ENCODE results near the gene UBE2V1.
"Not testable (repeated sequence)": the region's sequence is repeated elsewhere in the genome, so short reads cannot be mapped to it uniquely, and the experiment has no call there.

UBE2V1 gene

DNA sequence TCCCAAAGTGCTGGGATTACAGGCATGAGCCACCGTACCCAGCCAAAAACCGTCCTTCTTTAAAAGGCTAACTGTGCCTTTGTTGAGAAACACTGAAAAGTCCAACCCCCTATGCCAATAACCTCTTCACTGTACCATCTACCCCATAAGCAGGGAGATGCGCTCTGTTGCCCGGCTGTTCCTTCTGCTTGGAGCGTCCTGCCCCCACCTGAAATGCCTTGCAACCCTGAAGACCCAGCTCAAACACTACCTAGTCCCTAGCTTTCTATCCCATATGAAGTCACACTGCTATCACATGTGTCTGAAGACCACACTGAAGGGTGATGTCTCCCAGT lies 27.8 kb downstream of the UBE2V1 start:
- Histone ChIP-seq H2AFZ (ENCODE audit: low read length) (no peak overlapping the region), H3K4me1 (ENCODE audit: low read length) (peaks cover 7% of the 10 kb centered on the region), H3K27me3 (replicated peaks; ENCODE audit: insufficient read depth, low read length) (no peaks in the 10 kb centered on the region), H3K9ac (ENCODE audit: low read length) (no peak overlapping the region), H3K79me2 (ENCODE audit: low read length) (peaks cover 23% of the 10 kb centered on the region), H3K36me3 (replicated peaks; ENCODE audit: insufficient read depth, low read length) (no peaks in the 10 kb centered on the region), H3K9me3 (replicated peaks; ENCODE audit: insufficient read depth, low read length) (no peaks in the 10 kb centered on the region), H4K20me1 (ENCODE audit: insufficient read depth, low read length) (peaks cover 4% of the 10 kb centered on the region; the same call in 1 of the 2 replicates), H3K9me2 (replicated peaks; ENCODE audit: insufficient read depth, low read length) (no peaks in the 10 kb centered on the region), H3K4me3 (ENCODE audit: low read length) (no peak overlapping the region), H3F3A (ENCODE audit: insufficient read depth, low read length) (no peaks in the 10 kb centered on the region), H3K4me2 (ENCODE audit: low read depth, low read length) (no peak overlapping the region; the same call in 1 of the 2 replicates), H3K27ac (ENCODE audit: low read length) (no peak overlapping the region)
- TF ChIP-seq, protein P1, sequence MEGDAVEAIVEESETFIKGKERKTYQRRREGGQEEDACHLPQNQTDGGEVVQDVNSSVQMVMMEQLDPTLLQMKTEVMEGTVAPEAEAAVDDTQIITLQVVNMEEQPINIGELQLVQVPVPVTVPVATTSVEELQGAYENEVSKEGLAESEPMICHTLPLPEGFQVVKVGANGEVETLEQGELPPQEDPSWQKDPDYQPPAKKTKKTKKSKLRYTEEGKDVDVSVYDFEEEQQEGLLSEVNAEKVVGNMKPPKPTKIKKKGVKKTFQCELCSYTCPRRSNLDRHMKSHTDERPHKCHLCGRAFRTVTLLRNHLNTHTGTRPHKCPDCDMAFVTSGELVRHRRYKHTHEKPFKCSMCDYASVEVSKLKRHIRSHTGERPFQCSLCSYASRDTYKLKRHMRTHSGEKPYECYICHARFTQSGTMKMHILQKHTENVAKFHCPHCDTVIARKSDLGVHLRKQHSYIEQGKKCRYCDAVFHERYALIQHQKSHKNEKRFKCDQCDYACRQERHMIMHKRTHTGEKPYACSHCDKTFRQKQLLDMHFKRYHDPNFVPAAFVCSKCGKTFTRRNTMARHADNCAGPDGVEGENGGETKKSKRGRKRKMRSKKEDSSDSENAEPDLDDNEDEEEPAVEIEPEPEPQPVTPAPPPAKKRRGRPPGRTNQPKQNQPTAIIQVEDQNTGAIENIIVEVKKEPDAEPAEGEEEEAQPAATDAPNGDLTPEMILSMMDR (IDR thresholded peaks at IDR 0.05; ENCODE audit: low read length), result no peak
- TF ChIP-seq EZH2phosphoT487 (IDR thresholded peaks at IDR 0.05; ENCODE audit: low read length) (no peak), EZH2 (optimal IDR thresholded peaks at IDR 0.05; ENCODE audit: low read depth, low read length) (no peak)
- DNase-seq, result no peak

- Histone ChIP-seq H3F3A (ENCODE audit: insufficient read depth, low read length) (no peaks in the 10 kb centered on the region), H4K20me1 (ENCODE audit: insufficient read depth, low read length) (peaks cover 4% of the 10 kb centered on the region; the same call in 1 of the 2 replicates), H3K9ac (ENCODE audit: low read length) (no peak overlapping the region)
Measured at GRCh38 chr20:50083034-50083433, 29.9 kb downstream of the UBE2V1 start.

GRCh38 chr20:50082056-50082455 lies 30.9 kb downstream of the UBE2V1 start:
- not testable (repeated sequence) for H3K9ac ChIP-seq (ENCODE audit: low read length); H3K36me3 ChIP-seq (replicated peaks; ENCODE audit: insufficient read depth, low read length); H3K79me2 ChIP-seq (ENCODE audit: low read length); H3F3A ChIP-seq (ENCODE audit: insufficient read depth, low read length); H3K27me3 ChIP-seq (replicated peaks; ENCODE audit: insufficient read depth, low read length); H3K9me3 ChIP-seq (replicated peaks; ENCODE audit: insufficient read depth, low read length); DNase-seq; H3K9me2 ChIP-seq (replicated peaks; ENCODE audit: insufficient read depth, low read length); H3K27ac ChIP-seq (ENCODE audit: low read length); H3K4me2 ChIP-seq (ENCODE audit: low read depth, low read length); H3K4me3 ChIP-seq (ENCODE audit: low read length); H4K20me1 ChIP-seq (ENCODE audit: insufficient read depth, low read length); H3K4me1 ChIP-seq (ENCODE audit: low read length); H2AFZ ChIP-seq (ENCODE audit: low read length)

More at GRCh38 chr20:50083034-50083433, 29.9 kb downstream of the UBE2V1 start:
- Histone ChIP-seq H3K4me3 (ENCODE audit: low read length) (no peak overlapping the region), H3K4me1 (ENCODE audit: low read length) (peaks cover 7% of the 10 kb centered on the region), H2AFZ (ENCODE audit: low read length) (no peak overlapping the region), H3K79me2 (ENCODE audit: low read length) (peaks cover 12% of the 10 kb centered on the region), H3K4me2 (ENCODE audit: low read depth, low read length) (no peak overlapping the region), H3K36me3 (replicated peaks; ENCODE audit: insufficient read depth, low read length) (no peaks in the 10 kb centered on the region), H3K27ac (ENCODE audit: low read length) (no peak overlapping the region), H3K9me2 (replicated peaks; ENCODE audit: insufficient read depth, low read length) (no peaks in the 10 kb centered on the region), H3K27me3 (replicated peaks; ENCODE audit: insufficient read depth, low read length) (no peaks in the 10 kb centered on the region), H3K9me3 (replicated peaks; ENCODE audit: insufficient read depth, low read length) (no peaks in the 10 kb centered on the region)
- no peak for DNase-seq
- TF ChIP-seq, protein P1 (IDR thresholded peaks at IDR 0.05; ENCODE audit: low read length), result no peak
- TF ChIP-seq EZH2 (optimal IDR thresholded peaks at IDR 0.05; ENCODE audit: low read depth, low read length) (no peak), EZH2phosphoT487 (IDR thresholded peaks at IDR 0.05; ENCODE audit: low read length) (no peak)

DNA sequence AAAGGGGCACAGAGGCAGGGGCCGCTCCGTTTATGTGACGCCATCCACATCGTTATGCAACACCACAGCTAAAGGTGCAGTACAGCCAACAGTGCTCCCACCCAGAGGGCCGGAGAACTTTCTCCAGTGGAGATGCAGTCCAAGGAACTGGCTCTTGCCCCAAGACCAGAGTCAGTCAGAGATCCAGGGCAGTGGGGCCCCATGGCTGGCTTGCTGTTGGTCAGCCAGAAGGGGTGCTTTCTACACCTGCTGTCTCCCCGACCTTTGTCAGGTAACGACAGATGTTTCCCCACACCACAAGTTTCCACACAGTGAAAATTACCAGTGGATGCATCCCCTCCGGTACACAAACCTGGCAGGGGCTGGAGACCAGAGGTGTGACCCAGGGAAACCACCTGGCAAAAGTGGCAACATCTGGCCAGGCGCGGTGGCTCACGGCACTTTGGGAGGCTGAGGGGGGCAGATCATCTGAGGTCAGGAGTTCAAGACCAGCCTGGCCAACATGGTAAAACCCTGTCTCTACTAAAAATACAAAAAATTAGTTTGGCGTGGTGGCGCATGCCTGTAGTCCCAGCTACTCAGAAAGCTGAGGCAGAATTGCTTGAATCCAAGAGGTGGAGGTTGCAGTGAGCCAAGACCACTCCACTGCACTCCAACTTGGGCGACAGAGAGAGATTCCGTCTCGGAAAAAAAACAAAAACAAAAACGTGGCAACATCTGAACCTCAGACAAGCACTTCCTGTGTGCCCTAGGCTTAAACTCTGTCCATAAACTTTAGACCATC lies 34.9 kb downstream of the UBE2V1 start:
- Histone ChIP-seq H3K27ac (ENCODE audit: low read length) (no peak overlapping the region), H3K9ac (ENCODE audit: low read length) (no peak overlapping the region)

More for the DNA sequence above, 34.9 kb downstream of the UBE2V1 start:
- H3K36me3 ChIP-seq (replicated peaks; ENCODE audit: insufficient read depth, low read length), result no peaks in the 10 kb centered on the region
- no peak overlapping the region for H2AFZ ChIP-seq (ENCODE audit: low read length)
- no peaks in the 10 kb centered on the region for H3K27me3 ChIP-seq (replicated peaks; ENCODE audit: insufficient read depth, low read length)
- no peaks in the 10 kb centered on the region for H3K9me3 ChIP-seq (replicated peaks; ENCODE audit: insufficient read depth, low read length)
- H3K9me2 ChIP-seq (replicated peaks; ENCODE audit: insufficient read depth, low read length), result no peaks in the 10 kb centered on the region
- TF ChIP-seq EZH2 (optimal IDR thresholded peaks at IDR 0.05; ENCODE audit: low read depth, low read length), result no peak
- TF ChIP-seq, protein P1 (IDR thresholded peaks at IDR 0.05; ENCODE audit: low read length), result no peak
- TF ChIP-seq EZH2phosphoT487 (IDR thresholded peaks at IDR 0.05; ENCODE audit: low read length), result no peak
- no peaks in the 10 kb centered on the region for H3K79me2 ChIP-seq (ENCODE audit: low read length)
- peaks cover 9% of the 10 kb centered on the region for H3K4me1 ChIP-seq (ENCODE audit: low read length)
- peaks cover 7% of the 10 kb centered on the region for H3F3A ChIP-seq (ENCODE audit: insufficient read depth, low read length)
- no peak overlapping the region for H3K4me2 ChIP-seq (ENCODE audit: low read depth, low read length)
- DNase-seq, result no peak
- H3K4me3 ChIP-seq (ENCODE audit: low read length), result no peak overlapping the region
- H4K20me1 ChIP-seq (ENCODE audit: insufficient read depth, low read length), result no peaks in the 10 kb centered on the region
